D721Med (cell line): Measurements from ENCODE around the gene DAO.

Source experiments
- DNase-seq: peaks from one replicate; pipeline ENCODE4 v3.0.0; 2011; ENCODE audit warnings: low spot score; ENCODE audit not compliant: insufficient read length
- FAIRE-seq: peaks from 2 replicates; lab custom pipeline; 2011; peaks lifted over from hg19 to GRCh38; lab: Jason Lieb, UNC
- CTCF ChIP-seq: IDR thresholded peaks from 2 replicates; pipeline ENCODE4 v1.5.1; 2012; ENCODE audit warnings: mild to moderate bottlenecking, control low read depth; ENCODE audit not compliant: insufficient read depth; ENCODE audit errors: missing control alignments

The DAO gene

GRCh38 chr12:108948367-108948766, 68.5 kb downstream of the DAO start:
- no peak for FAIRE-seq

GRCh38 chr12:108949976-108950375, 70.1 kb downstream of the DAO start:
- TF ChIP-seq CTCF: no peak
- DNase-seq (no peak), FAIRE-seq (no peak)

More at GRCh38 chr12:108948367-108948766, 68.5 kb downstream of the DAO start:
- no peak for DNase-seq
- no peak for TF ChIP-seq CTCF
